ENCODE measurements around the gene SFPQ.

GRCh38 chr1:35179908-35180307, 13.0 kb downstream of the SFPQ start:
- TF ChIP-seq CTCF (conservative IDR thresholded peaks at IDR 0.05) (no peak), ZFX (IDR thresholded peaks at IDR 0.05) (no peak)
